IMR-90 (cell line): Measurements from ENCODE around the gene GRID1. TPM values are rescaled to one million over a fixed set of nuclear protein-coding genes. Genes with fewer than 3 reads are reported as not detected.

Source experiments
- ATAC-seq: fragments of 200-7000 bp; cut with Tn5 transposase; 2 replicates; pipeline ENCODE4 v1.9.1; 2020; ENCODE audit warnings: low read depth, mild to moderate bottlenecking, moderate library complexity
- BruUV-seq: library from RNA; stranded (reverse); fragments of 400-500 nt; replicated peaks from 2 replicates; lab custom pipeline; 2021; lab: Mats Ljungman, UMichigan
- CTCF ChIA-PET: fragments of 300-600 bp; formaldehyde crosslinking; extraction: SDS; loops from one replicate; lab custom pipeline; 2021; ENCODE audit warnings: antibody characterized with exemption; lab: Yijun Ruan, JAX
- POLR2A ChIA-PET: fragments of 300-600 bp; sonication (Branson Sonifier 250); formaldehyde crosslinking; loops from one replicate; lab custom pipeline; 2022; ENCODE audit warnings: antibody characterized with exemption; ENCODE audit not compliant: unreplicated experiment; lab: Charles Lee
- DNase-seq: peaks from one replicate; pipeline ENCODE4 v3.0.0; 2013
- H2AFZ ChIP-seq: replicated peaks from 2 replicates; pipeline ENCODE3; 2013; ENCODE audit warnings: low read length, mild to moderate bottlenecking; ENCODE audit not compliant: poor library complexity
- H2AK5ac ChIP-seq: 2 replicates; pipeline ENCODE4 v1.6.1; 2013; ENCODE audit warnings: low read depth, low read length, inconsistent platforms
- H2AK9ac ChIP-seq: replicated peaks from 2 replicates; pipeline ENCODE3; 2013; ENCODE audit warnings: mild to moderate bottlenecking, low read depth, low read length, moderate library complexity; ENCODE audit not compliant: poor library complexity
- H2BK120ac ChIP-seq: 2 replicates; pipeline ENCODE4 v1.6.1; 2013; ENCODE audit warnings: low read depth, low read length, inconsistent platforms
- H2BK15ac ChIP-seq: 3 replicates; pipeline ENCODE4 v1.6.1; 2013; ENCODE audit warnings: low read depth, low read length, inconsistent platforms
- H2BK20ac ChIP-seq: 2 replicates; pipeline ENCODE4 v1.6.1; 2013; ENCODE audit warnings: low read depth, mild to moderate bottlenecking, inconsistent platforms, low read length, moderate library complexity
- H2BK5ac ChIP-seq: 2 replicates; pipeline ENCODE4 v1.6.1; 2013; ENCODE audit warnings: mild to moderate bottlenecking, low read depth, low read length, inconsistent platforms; ENCODE audit not compliant: poor library complexity, severe bottlenecking
- H3K14ac ChIP-seq: replicated peaks from 2 replicates; pipeline ENCODE4 v1.6.1; 2013; ENCODE audit warnings: low read depth, low read length, inconsistent platforms
- H3K18ac ChIP-seq: 2 replicates; pipeline ENCODE4 v1.6.1; 2013; ENCODE audit warnings: low read depth, low read length, control low read depth
- H3K23ac ChIP-seq: 2 replicates; pipeline ENCODE4 v1.6.1; 2013; ENCODE audit warnings: low read depth, low read length, inconsistent platforms
- H3K27ac ChIP-seq: 2 replicates; pipeline ENCODE4 v1.5.1; 2013; ENCODE audit warnings: mild to moderate bottlenecking, control low read depth, low read length; ENCODE audit not compliant: insufficient read depth
- H3K27me3 ChIP-seq: 2 replicates; pipeline ENCODE4 v1.6.1; 2013; ENCODE audit warnings: low read length; ENCODE audit not compliant: control insufficient read depth, insufficient read depth
- H3K36me3 ChIP-seq: 2 replicates; pipeline ENCODE4 v1.6.1; 2013; ENCODE audit warnings: low read length, mixed read lengths; ENCODE audit not compliant: control insufficient read depth, insufficient read depth
- H3K4ac ChIP-seq: 2 replicates; pipeline ENCODE4 v1.6.1; 2013; ENCODE audit warnings: low read depth, low read length, inconsistent platforms
- H3K4me1 ChIP-seq: 2 replicates; pipeline ENCODE4 v1.6.1; 2013; ENCODE audit warnings: low read length, mixed read lengths; ENCODE audit not compliant: control insufficient read depth, insufficient read depth
- H3K4me2 ChIP-seq: 2 replicates; pipeline ENCODE4 v1.6.1; 2013; ENCODE audit warnings: low read depth, mild to moderate bottlenecking, control low read depth, low read length, moderate library complexity
- H3K4me3 ChIP-seq: 2 replicates; pipeline ENCODE4 v1.5.1; 2013; ENCODE audit warnings: low read depth, mild to moderate bottlenecking, control low read depth, low read length, moderate library complexity; ENCODE audit not compliant: insufficient read depth
- H3K56ac ChIP-seq: 2 replicates; pipeline ENCODE4 v1.6.1; 2013; ENCODE audit warnings: low read length, inconsistent platforms; ENCODE audit not compliant: insufficient read depth; ENCODE audit errors: extremely low read depth
- H3K79me1 ChIP-seq, 2 experiments: 2 replicates each; pipeline ENCODE4 v1.6.1; 2013; ENCODE audit warnings: low read length in 2 of 2, inconsistent platforms in 1 of 2, low read depth in 1 of 2
- H3K9ac ChIP-seq: 2 replicates; pipeline ENCODE4 v1.6.1; 2013; ENCODE audit warnings: low read depth, low read length, control low read depth
- H3K9me1 ChIP-seq: 2 replicates; pipeline ENCODE4 v1.6.1; 2013; ENCODE audit warnings: low read length, inconsistent platforms; ENCODE audit not compliant: insufficient read depth
- H3K9me3 ChIP-seq: 2 replicates; pipeline ENCODE4 v1.6.1; 2013; ENCODE audit warnings: low read length; ENCODE audit not compliant: control insufficient read depth, insufficient read depth
- H4K20me1 ChIP-seq: 2 replicates; pipeline ENCODE4 v1.6.1; 2013; ENCODE audit warnings: low read length, inconsistent platforms; ENCODE audit not compliant: insufficient read depth
- H4K5ac ChIP-seq: 2 replicates; pipeline ENCODE4 v1.6.1; 2013; ENCODE audit warnings: mild to moderate bottlenecking, low read depth, low read length, control low read depth
- H4K8ac ChIP-seq, 2 experiments: 2 replicates each; pipeline ENCODE4 v1.6.1; 2013; ENCODE audit warnings: low read depth in 2 of 2, low read length in 2 of 2, control low read depth in 1 of 2, inconsistent platforms in 1 of 2
- H4K91ac ChIP-seq: 2 replicates; pipeline ENCODE4 v1.6.1; 2013; ENCODE audit warnings: low read depth, low read length, inconsistent platforms; ENCODE audit not compliant: insufficient read depth
- CEBPB ChIP-seq: IDR thresholded peaks from 2 replicates; pipeline ENCODE4 v1.6.1; 2012; ENCODE audit warnings: low read depth, low read length, improper control_type of control experiment
- RAD21 ChIP-seq: IDR thresholded peaks from 2 replicates; pipeline ENCODE4 v1.6.1; 2012; ENCODE audit warnings: low read length, improper control_type of control experiment
- WGBS, 2 experiments: methylation state at CpG; one replicate each; pipeline versions ENCODE4 v1.1.5 to v1.1.7; 2013; ENCODE audit warnings: missing lambda C conversion rate in 2 of 2; ENCODE audit not compliant: insufficient read length in 1 of 2; ENCODE audit errors: extremely low coverage in 2 of 2; 5-methylcytosine and 5-hydroxymethylcytosine counted together
- dilution Hi-C: fragments of 300-500 bp; cut with HindIII; formaldehyde crosslinking; loops from one replicate; pipeline ENCODE4 v1.14.3; 2018; ENCODE audit warnings: low sequenced_read_pairs; ENCODE audit not compliant: unreplicated experiment
- in situ Hi-C: fragments of 300-500 bp; cut with MboI; formaldehyde crosslinking; loops from 3 replicates; pipeline ENCODE4 v1.14.3; 2019; ENCODE audit warnings: low sequenced_read_pairs, inconsistent platforms, mixed read lengths
- intact Hi-C: fragments of 100-400 bp; cut with micrococcal nuclease; formaldehyde crosslinking; loops from 2 replicates; pipeline ENCODE4 v1.10.0; 2022
- polyA plus RNA-seq, 3 experiments: library from polyadenylated mRNA; depleted of rRNA; stranded (reverse); fragments of >200 nt; gene quantifications; 2 replicates each; pipeline ENCODE4 v1.2.3, GENCODE V29; 2012; ENCODE audit warnings: low replicate concordance in 1 of 3
- total RNA-seq: library from RNA; depleted of rRNA; stranded (reverse); fragments of >200 nt; gene quantifications from 2 replicates; pipeline ENCODE4 v1.2.3, GENCODE V29; 2012

Gene GRID1
- total and polyA plus RNA-seq, 2 of the 4 experiments (the other 2 are of a cell fraction) = not detected

DNA sequence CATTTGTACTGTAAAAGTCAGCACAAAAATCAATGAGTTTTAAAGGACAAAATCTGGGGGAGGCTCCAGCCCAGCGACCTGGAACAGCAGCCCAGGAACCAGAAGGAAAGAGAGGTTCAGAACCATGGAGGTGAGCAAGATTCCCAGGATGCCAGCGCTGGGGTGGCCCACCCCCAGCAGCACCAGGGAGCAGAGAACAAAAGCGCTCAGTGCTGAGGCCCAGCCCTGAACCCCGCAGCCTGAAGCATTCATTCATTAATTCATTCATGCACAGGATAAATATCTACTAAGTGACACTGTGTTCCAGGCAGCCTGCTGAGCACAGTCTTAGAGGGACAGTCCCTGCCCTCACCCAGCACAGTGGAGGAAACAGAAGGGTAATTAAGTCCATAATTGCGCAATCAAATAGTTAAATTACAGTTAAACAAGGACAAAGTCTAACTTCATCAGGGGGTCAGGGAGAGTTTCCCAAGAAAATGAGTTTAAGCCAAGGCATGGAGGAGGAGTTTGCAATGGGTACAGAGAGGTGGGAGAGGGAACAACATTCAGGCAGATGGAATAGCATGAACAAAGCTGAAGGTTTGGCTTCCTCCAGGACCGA lies 202.3 kb downstream of the GRID1 start:
- no peaks in the 10 kb centered on the region for H3K27me3 ChIP-seq
- H3K9me1 ChIP-seq = no peaks in the 10 kb centered on the region
- no peak overlapping the region for H4K91ac ChIP-seq
- ChIA-PET POLR2A (no interaction called here), CTCF (no interaction called here)
- BruUV-seq = no TSS peak
- no peak overlapping the region for H3K9ac ChIP-seq
- no peak overlapping the region for H3K56ac ChIP-seq
- ATAC-seq (no peak), DNase-seq (no peak)
- H2AK9ac ChIP-seq = no peak overlapping the region
- H3K14ac ChIP-seq = no peak overlapping the region
- intact Hi-C loops = no loop called here
- H4K20me1 ChIP-seq = no peaks in the 10 kb centered on the region
- H4K8ac ChIP-seq = no peak overlapping the region
- WGBS, 2 experiments = no CpG with 5 or more reads among the region's 6 CpGs
- H2BK20ac ChIP-seq = no peak overlapping the region
- no peak overlapping the region for H3K4ac ChIP-seq
- no peaks in the 10 kb centered on the region for H3K9me3 ChIP-seq
- no peak overlapping the region for H4K5ac ChIP-seq
- H3K36me3 ChIP-seq = no peaks in the 10 kb centered on the region
- no peak overlapping the region for H2BK120ac ChIP-seq
- H3K23ac ChIP-seq = no peak overlapping the region
- H3K79me1 ChIP-seq = no peaks in the 10 kb centered on the region
- no peak overlapping the region for H3K4me3 ChIP-seq
- H3K4me1 ChIP-seq = no peaks in the 10 kb centered on the region
- no peak overlapping the region for H2BK5ac ChIP-seq
- H3K4me2 ChIP-seq = no peak overlapping the region
- TF ChIP-seq RAD21 = no peak
- peak; percentile 91 for TF ChIP-seq CEBPB
- in situ Hi-C loops = no loop called here
- H3K18ac ChIP-seq = no peak overlapping the region
- dilution Hi-C loops = no loop called here
- no peak overlapping the region for H2AK5ac ChIP-seq
- no peak overlapping the region for H2BK15ac ChIP-seq
- H2AFZ ChIP-seq = no peak overlapping the region
- H3K27ac ChIP-seq = no peak overlapping the region
